Measurements from ENCODE around the gene HID1.
A peak's percentile ranks its signal among the peaks of the same experiment; 100 is the strongest.
"Not testable (repeated sequence)": the region's sequence is repeated elsewhere in the genome, so short reads cannot be mapped to it uniquely, and the experiment has no call there.

HID1 gene

DNA sequence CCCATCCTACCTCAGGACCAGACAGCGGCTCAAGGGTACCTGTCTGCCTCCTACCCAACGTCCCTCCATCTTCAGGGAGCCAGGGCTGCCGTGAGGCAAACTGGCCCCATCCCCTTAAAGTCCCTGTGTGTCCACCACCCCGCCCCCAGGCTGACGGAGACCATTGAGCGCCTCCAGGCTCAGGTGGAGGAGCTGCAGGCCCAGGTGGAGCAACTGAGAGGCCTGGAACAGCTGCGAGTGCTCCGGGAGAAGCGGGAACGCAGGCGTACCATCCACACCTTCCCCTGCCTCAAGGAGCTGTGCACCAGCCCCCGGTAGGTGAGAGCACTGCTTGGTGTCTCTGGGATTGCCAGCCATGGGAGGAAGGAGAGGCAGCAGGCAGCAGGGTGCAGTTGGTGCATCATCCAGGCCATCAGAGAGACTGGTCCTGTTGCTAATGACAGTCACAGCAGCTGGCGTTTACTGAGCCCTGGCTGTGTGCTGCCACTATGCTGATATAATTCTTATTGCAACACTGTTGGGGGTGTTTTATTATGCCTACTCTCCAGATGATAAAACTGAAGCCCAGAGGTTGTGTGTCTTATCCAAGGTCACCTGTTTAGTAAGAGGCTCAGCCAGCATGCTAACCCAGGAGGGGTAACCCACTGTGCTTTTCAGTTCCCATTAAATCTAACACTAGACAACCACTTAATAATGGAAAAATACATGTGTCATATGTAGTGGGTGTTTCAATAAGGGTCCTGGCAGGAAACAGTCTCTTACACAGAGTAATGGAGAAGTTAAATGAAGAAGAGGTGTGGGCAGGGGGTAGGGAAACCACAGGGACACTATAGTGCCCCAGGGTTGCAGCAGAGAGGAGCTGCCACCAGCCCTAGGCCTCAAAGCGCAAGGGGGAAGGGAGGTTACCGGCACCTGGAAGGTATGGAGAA is 29.6 kb upstream of the HID1 start:
- no peak for DNase-seq

DNA sequence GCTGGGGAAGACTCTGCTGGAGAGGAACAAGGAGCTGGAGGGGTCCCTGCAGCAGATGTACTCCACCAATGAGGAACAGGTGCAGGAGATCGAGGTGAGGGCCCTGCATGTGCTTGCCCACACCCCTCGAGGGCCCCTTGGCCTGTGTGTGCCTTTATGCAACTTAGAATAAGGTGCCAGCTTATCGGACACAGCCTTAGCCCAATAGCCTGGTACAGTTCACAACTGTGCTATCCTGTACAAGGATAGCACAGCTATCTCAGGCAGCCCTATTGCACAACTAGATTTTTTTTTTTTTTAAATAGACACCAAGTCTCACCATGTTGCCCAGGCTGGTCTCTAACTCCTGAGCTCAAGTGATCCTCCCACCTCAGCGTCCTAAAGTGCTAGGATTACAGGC is 27.0 kb upstream of the HID1 start:
- DNase-seq = no peak

DNA sequence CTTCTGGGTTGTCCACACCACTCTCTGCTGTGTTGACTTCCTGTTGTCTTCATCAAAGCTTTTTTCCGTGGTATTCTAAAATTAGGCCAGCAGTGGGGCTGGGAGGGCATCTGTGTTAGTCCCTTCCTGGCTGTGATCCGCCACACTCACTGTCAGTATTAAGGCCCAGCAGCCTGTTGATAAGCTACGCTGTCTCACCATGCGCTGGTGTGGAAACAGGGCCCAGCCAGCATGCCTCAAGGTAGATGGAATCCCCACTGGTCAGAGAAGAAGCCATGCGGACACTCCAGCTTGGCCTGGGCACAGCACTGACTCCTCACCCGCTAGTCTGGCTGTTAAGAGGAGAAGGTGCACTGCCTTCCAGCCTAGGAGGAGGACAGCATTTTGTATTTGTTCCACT is 26.2 kb upstream of the HID1 start:
- no peak for DNase-seq

DNA sequence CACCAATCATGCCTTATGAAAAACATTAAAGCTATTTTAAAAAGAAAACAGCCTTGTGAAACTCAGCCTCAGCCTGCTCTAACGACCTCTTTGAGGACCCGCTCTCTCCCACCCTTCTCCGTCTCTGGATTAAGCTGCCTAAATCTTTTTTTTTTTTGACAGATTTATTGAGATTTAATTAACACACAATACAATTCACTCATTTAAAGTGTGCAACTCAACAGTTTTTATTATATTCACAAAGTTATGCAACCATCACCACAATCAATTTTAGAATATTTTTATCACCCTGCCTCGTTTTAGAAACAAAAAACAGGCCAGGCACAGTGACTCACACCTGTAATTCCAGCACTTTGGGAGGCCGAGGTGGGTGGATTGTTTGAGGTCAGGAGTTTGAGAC is 23.3 kb upstream of the HID1 start:
- no peak for DNase-seq

GRCh38 chr17:74994440-74994839 is 21.9 kb upstream of the HID1 start:
- DNase-seq = no peak

GRCh38 chr17:74992223-74992622 is 19.7 kb upstream of the HID1 start:
- no peak for DNase-seq

GRCh38 chr17:74990581-74991105 is 18.1 kb upstream of the HID1 start:
- no peak for DNase-seq

- no peak for DNase-seq
Measured at GRCh38 chr17:74987909-74988711, 15.6 kb upstream of the HID1 start.

- DNase-seq = peak; percentile 86 to 90 (median 87)
Measured at GRCh38 chr17:74987418-74987908, 14.9 kb upstream of the HID1 start, which contains the start of gene CDR2L. CDR2L (plus strand) TSS chr17:74987632; CDS start chr17:74988044, 412 bp downstream.

GRCh38 chr17:74986206-74986576 is 13.6 kb upstream of the HID1 start:
- no peak for DNase-seq

GRCh38 chr17:74982663-74983313 is 10.2 kb upstream of the HID1 start:
- DNase-seq = not testable (repeated sequence)

- DNase-seq = peak; percentile 66 to 91 (median 79)
Measured at GRCh38 chr17:74981979-74982662, 9.6 kb upstream of the HID1 start.

- DNase-seq = no peak
Measured at GRCh38 chr17:74981318-74981978, 8.9 kb upstream of the HID1 start.

GRCh38 chr17:74979408-74980146 is 7.0 kb upstream of the HID1 start:
- no peak for DNase-seq

GRCh38 chr17:74978240-74978639 is 5.7 kb upstream of the HID1 start:
- DNase-seq = no peak

DNA sequence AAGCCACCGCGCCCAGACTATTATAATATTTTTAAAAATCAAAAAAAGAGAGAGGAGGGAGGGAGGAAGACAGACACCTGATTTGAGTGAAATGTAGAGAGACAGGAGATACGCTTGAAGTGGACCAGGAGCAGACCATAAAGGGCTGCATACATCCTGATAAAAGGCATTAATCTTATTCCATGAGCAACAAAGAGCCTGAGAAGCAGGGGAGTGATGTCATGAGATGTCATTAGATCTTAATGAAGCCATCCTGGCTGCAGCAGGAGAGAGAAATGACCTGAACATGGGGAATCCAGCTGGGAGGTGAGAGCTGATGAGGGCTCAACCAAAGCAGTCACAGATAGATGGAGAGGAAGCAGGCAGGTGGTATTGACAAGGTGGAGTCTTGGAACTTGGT is 5.2 kb upstream of the HID1 start:
- no peak for DNase-seq

GRCh38 chr17:74975943-74976342 is 3.4 kb upstream of the HID1 start:
- DNase-seq = no peak

DNA sequence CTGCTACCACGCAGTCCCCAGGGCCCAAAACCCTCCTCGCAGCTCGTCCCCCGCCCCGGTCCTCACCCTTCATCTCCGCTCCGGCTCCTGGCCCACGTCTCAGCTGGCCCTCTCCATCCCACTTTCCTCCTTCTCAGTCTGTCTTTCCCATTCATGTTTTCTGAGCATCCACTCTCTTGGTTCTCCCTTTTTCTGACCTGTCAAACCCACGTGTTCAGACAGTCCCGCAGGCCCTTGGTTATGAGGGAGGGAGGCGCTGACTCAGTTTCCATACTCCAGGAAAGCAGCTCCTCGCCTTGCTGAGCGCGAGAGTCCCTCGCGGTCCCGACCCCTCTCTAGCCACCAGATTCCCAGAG is 392 bp upstream of the HID1 start:
- DNase-seq = no peak

GRCh38 chr17:74971842-74972106 is 785 bp downstream of the HID1 start:
- no peak for DNase-seq

GRCh38 chr17:74971069-74971841 is 1.3 kb downstream of the HID1 start:
- DNase-seq = no peak
